DMS79 treated with DMSO at 0.1 percent for 48 hours (cell line): ENCODE measurements around the gene CCNB1IP1.
"Not testable (repeated sequence)": the region's sequence is repeated elsewhere in the genome, so short reads cannot be mapped to it uniquely, and the experiment has no call there.

Experiments
- DNase-seq: peaks from one replicate; lab custom pipeline; 2025; lab: John Stamatoyannopoulos, UW

CCNB1IP1 gene, protein sequence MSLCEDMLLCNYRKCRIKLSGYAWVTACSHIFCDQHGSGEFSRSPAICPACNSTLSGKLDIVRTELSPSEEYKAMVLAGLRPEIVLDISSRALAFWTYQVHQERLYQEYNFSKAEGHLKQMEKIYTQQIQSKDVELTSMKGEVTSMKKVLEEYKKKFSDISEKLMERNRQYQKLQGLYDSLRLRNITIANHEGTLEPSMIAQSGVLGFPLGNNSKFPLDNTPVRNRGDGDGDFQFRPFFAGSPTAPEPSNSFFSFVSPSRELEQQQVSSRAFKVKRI

DNA sequence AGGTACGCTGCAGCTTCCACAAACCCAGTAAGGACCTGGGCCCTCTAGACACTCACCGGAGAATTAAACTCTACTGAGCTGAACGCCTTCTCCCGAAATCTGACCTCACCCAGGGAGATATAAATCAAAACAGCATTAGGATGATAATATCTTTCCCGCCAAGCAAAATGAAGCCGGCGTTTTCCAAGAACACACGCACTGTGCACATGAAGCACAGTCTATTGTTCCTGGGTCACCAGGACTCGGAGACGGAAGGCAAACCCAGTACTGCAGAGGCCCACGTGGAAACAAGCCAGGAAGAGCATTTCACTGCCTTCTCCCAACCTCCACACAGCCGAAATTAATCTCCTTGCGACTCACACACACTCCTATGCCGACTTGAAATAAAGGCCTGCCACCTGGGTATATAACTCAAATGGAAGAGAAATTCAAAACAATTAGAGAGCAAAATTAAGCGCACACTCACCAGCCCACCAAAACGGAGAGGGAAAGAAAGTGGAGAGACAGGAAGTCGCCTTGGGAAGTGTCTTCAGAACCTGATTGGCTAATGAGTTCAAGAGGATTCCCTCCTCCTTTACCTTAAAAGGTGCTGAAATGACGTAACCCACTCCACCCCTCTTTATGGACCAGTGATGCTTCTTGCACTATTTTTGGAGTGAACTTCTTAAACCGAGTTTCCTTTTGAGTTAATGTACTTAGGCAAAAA lies at the start of gene CCNB1IP1:
Gene CCNB1IP1, minus strand, starts transcription at position 492 of the 706 bp plus-strand sequence. CDS start 16,756 bp downstream, outside the sequence.
- peak; percentile 99 for DNase-seq

DNA sequence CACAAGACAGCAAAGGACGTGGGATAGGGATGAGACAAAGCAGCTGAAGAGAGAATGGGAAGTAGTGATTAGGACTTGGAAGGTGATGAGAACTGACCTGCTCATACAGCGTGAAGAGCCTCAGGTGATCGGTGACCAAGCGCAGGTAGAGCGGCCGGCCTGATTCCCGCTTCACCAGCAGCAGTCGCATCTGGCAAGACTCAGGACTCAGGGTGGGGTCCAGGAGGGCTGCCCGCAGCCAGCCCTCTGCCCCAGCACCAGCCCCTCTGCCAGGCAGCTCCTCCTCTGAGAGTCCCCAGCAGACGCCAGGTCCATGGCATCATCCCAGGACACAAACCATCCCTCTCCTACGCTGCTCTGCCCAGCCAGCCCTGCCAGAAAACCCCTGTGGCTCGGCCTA lies 49.4 kb upstream of the CCNB1IP1 start:
- DNase-seq = no peak

DNA sequence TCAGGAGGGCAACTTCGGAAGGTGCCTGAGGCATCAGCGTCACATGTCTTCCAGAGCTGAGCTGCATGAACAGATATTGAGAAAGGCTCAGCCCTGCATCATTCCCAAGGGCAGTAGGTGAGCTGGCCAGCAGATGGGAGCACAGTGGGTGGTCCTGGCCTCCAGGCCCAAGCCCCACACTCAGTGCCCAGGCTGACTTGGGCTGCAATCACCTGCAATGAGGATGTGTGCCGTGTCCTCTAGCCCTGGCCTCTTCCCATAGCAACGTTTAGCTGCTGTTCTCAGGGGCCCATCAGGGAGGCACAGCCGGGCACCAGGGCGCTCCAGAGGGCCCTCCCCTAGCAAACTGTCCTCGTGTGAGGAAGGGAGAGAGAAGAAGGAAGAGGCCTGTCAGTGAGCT lies 48.3 kb upstream of the CCNB1IP1 start:
- no peak for DNase-seq

DNA sequence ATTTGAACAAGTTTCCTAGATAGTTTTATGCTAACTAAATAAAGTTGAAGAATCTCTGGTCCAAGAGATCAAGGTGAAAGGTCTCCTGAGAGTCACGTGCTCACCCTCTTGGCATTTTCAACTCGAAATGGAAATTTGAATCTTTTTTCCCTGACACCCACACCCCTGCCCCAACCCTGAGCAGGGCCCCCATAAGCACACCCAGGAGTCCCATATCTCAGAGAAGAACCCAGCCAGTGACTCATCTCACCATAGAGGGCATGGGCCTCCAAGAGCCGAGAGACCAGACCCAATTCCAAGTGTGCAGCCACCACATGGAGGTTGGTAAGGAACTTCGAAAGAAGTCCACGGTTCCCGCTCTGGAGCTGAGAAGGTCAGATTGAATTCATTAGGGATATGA lies 47.6 kb upstream of the CCNB1IP1 start:
- no peak for DNase-seq

DNA sequence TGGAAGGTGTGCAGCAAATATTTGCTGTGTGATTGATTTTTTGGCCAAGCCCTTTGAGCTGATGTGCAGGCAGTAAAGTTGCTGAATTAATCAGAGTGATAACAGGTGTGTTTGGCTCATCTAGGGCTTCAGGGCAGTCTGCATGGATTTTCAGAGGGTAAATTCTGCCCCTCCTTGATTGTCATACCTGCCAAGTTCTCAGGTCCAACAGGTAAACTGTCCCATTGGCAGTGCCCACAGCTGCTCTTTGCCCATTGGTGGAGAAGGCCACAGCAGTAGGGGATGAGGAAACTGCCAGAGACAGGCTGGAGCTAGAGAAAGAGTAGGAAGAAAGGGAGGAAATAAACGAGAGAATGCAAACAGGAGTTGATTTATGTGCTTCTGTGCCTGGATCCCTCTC lies 46.7 kb upstream of the CCNB1IP1 start:
- no peak for DNase-seq

DNA sequence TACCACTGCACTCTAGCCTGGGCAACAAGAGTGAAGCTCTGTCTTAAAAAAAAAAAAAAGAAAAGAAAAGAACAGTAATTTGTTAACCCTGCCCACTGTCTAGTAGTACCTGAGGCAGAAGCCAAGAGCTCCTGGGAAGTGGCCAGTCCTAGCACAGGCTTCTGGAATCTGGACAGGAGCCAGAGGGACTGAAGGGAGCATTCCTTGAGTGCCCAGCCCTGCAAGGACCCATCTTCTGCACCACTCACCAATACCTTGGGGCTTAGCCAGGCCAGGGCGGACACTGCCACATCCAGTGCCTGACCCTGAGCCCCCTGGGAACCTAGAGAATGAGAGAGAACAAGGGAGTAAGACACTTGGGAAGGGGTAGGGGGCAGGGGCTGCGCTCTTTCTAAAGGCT lies 44.1 kb upstream of the CCNB1IP1 start:
- no peak for DNase-seq

DNA sequence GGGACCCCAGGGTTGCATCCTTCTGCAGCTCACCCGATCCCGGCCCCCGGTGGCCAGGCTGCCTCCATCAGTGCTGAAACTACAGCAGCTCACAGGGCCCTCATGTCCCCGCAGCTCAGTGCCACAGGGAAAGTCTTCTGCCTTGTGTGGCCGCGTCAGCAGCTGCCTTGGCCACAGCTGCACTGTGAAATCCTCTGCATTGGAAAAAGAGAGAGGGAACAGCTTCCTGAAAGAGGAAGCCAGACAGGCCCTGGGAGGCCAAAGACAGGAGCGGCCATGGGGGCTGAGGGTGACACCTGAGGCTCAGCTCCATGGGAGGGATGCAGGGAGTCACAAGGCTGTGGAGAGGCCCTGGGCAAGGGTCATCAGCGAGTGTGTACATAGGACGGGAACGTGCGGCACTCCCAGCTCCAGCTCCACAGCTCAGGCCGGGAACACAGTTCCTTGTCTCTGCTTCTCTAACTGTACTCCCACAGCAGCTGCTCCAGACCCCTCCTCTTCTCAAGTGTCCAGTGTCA lies 43.1 kb upstream of the CCNB1IP1 start:
- no peak for DNase-seq

DNA sequence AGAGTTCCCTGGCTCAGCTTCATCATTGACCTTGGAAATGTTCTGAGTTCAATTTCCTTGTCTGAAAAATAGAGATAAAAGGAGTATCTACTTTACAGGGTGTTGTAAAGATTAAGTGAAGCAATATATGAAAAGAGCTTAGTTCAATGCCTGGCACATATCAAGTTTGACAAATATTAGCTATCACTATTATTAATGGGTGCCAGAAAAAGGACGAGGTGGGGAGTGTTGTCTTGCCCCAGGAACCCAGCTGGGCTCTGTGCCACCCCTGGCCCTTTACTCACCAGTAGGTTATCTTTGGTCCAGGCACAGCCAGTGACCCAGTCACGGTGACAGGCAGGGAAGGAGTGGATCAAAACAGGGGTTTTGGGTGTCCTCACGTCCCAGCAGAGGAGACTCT lies 42.4 kb upstream of the CCNB1IP1 start:
- no peak for DNase-seq

DNA sequence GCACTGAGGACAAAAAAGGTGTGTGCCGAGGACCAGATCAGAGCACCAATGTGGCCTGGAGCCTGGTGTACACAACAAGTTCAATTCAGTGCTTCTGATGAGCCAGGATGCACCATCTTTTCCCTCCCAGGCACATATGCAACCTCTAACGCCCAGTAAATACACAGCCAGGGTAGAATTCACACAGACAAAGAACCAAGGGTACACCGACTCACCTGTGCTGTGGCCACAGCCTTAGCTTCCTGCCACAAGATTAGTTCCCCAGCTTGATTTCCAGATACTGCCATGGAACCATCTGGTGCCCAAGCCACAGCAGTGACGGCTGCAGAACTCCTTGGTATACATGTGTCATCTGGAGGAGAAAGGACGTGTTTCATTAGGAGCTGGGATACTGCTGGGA lies 39.7 kb upstream of the CCNB1IP1 start:
- DNase-seq = no peak

DNA sequence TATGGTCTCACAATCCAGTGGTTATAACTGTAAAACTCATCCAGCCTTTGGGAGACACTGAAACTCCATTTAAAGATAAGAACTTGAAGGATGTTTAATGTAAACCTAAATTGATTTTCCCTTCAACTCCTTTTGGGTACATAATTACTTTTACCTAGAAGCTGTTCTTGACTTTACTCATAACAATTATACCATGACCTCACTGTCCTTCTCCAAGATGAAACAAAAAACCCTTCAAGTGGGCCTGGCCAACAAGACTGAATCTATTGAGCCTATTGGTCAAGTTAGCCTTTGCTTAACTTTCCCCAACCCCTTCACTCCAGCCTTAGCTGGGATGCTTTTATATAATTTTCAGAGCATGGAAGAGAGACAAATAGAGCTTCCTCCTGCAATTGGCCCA lies 32.8 kb upstream of the CCNB1IP1 start:
- DNase-seq = no peak

DNA sequence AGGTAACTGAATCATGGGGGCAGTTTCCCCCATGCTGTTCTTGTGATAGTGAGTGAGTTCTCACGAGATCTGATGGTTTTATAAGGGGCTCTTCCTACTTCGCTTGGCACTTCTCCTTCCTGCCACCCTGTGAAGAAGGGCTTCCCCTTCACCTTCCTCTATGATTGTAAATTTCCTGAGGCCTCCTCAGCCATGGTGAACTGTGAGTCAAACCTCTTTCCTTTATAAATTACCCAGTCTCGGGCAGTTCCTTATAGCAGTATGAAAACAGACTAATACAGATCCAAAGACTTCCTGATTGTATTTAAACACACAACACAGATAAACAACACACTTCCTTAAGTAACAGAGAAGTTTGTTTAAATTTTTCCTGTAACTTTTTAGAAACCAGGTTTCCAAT lies 25.4 kb upstream of the CCNB1IP1 start:
- DNase-seq = not testable (repeated sequence)

DNA sequence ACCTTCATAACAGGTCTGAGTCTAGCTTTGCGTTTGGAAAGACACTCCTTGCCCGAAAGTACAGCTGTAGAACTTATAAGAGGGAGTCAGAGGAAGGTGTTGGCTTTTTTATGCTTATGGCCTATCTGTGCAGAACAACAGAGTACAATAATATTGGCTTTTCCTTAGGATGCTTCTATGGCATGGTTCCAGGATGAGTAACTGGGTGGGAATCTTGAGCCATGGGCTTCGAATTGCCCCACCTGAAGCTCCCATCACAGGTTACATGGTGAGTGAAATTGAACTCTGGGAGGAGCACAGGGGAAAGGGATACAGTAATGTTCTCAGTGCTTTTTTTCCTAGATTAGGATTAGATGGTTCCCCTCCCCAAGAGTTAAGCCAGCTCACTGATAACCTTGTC lies 23.3 kb upstream of the CCNB1IP1 start:
- DNase-seq = no peak

DNA sequence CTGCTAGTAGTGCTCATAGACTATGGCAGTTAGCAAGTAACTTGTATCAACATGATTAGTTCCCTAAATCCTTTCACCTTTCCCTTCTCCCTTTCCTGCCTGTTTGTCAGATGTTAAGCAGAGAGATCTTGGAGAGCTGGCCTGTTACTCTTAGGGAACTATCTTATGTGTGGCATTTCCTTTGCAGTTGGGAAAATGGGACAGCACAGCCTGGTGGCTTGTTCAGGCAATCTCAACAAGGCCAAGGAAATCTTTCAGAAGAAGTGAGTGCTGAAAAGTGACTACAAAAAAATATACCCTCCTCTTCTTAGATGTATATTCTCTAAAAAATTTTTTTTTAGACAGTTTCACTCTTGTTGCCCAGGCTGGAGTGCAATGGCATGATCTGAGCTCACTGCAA lies 17.8 kb upstream of the CCNB1IP1 start:
- DNase-seq = no peak

DNA sequence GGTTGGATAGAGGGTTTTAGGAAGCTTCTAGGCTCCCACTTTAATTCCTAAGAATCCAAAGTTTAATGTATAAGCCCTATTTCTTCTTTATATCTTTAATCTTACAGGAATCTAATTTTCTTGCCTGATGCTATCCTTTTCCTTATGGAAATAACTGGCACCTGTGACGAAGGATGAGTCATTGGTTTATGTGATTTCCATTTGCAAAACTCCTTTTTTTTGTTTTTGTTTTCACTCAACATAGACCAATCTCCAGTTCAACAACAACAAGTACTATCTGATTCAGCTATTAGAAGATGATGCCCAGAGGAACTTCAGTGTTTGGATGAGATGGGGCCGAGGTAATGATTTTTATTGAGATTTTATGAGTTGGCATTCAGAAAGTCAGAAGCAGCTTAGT lies 17.2 kb upstream of the CCNB1IP1 start:
- DNase-seq = no peak

DNA sequence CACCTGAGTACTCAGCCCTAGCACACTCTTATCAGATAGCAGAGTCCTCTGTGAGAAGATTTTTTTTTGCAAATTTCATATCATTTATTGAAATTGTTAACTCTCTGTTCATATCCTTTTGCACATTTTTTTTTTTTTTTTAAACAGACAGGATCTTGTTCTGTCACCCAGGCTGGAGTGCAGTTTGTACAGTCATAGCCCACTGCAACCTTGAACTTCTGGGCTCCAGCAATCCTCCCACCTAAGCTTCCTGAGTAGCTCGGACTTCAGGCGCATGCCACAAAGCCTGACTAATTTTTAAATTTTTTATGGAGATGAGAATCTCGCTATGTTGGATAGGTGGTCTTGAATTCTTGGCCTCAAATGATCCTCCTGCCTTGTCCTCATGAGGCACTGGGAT lies 14.7 kb upstream of the CCNB1IP1 start:
- no peak for DNase-seq

DNA sequence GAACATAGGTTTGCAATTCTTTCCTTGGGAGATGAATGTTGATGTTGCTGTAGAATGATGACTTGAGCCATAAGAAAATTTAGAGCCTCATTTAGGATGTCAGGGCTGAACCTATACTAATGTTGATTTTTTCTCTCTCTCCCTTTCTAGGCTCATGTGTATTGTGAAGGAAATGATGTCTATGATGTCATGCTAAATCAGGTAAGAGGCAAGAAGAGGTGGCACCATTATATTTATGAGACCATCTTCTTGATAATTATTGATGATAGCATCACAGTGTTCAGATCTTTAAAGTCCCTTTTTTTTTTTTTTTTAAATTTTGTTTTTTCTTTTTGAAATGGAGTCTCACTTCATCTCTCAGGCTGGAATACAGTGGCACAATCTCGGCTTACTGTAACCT lies 13.6 kb upstream of the CCNB1IP1 start:
- DNase-seq = no peak

DNA sequence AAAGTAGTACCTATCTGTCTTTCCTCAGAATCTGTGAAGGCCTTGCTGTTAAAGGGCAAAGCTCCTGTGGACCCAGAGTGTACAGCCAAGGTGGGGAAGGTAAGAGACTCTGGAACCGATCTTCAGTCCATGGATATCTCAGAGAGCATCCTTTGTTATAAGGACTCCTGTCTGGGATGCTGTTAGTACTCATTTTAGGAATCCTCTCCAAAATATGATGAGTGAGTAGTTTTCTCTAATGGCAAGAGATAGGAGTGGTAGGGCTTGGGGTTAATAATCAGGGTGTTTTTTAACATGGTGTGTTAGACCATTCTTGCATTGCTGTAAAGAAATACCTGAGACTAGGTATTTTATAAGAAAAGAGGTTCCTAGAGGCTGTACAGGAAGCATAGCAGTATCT lies 12.3 kb upstream of the CCNB1IP1 start:
- DNase-seq = no peak

DNA sequence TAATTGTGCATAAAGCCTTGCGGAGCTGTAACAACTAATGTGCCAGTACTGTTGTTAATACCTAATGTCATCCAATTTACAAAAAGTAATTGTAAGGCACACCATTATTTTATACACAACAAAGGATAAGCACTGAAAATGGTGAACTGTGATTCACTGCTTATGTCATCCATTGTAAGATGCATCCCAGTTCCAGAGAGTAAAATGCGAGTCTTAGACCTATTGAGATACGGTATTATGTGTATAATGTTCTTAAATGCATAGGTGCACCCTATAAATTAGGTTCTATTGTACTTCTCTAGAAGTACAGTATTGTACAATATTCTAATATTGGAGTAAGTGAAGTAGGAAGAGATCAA lies 10.8 kb upstream of the CCNB1IP1 start:
- peak; percentile 84 for DNase-seq

DNA sequence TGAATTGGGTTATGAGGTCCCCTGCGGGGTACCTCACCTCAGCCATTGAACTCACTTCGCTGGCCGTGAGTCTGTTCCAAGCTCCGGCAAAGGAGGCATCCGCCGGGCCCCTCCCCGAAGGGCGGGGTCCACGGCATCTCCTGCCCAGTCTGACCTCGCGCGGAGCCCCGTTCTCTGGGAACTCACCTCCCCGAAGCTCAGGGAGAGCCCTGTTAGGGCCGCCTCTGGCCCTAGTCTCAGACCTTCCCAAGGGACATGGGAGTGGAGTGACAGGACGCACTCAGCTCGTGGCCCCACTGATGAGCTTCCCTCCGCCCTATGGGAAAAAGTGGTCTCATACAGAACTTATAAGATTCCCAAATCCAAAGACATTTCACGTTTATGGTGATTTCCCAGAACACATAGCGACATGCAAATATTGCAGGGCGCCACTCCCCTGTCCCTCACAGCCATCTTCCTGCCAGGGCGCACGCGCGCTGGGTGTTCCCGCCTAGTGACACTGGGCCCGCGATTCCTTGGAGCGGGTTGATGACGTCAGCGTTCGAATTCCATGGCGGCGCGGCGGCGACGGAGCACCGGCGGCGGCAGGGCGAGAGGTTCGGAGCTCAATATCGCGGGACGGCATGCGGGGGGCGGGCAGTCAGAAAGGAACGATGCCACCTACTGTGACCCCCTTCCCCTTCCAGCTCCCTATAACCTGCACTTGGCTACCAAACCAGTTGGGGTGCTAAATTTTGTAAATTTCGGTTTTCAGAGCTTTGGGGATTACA lies 10.2 kb upstream of the CCNB1IP1 start, which contains the start of gene PARP2:
Gene PARP2, plus strand, starts transcription at position 544 of the 770 bp plus-strand sequence. Its CDS starts 7 bp downstream, at position 551.
- peak; percentile 100 for DNase-seq

DNA sequence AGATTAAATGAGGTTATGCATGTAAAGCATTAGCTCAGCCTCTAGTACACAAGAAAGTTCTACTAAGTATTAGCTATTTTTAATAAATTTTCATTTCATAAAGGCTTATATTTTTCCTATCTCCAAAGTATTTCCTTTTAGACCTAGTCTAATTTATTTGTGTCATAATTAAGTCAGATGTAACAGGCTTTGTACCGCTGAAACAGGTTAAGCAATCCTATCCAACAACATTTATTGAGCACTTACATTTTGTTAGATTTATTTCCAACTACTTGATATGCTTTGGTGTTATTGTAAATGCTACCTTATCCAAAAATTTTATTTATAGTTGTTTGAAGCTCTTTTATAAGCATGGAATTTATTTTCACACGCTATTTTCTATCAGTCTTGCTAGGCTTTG lies 8.6 kb upstream of the CCNB1IP1 start:
- DNase-seq = peak; percentile 42

DNA sequence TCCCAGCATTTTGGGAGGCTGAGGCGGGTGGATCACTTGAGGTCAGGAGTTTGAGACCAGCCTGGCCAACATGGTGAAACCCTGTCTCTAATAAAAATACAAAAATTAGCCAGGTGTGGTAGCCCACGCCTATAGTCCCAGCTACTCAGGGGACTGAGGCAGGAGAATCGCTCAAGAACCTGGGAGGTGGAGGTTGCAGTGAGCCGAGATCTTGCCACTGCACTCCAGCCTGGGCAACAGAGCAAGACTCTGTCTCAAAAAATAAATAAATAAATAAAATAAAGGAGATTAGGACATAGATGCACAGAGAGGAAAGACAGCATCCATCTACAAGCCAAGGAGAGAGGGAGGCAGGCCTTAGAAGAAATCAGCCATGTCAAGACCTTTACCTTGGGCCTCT lies 8.0 kb upstream of the CCNB1IP1 start:
- not testable (repeated sequence) for DNase-seq

DNA sequence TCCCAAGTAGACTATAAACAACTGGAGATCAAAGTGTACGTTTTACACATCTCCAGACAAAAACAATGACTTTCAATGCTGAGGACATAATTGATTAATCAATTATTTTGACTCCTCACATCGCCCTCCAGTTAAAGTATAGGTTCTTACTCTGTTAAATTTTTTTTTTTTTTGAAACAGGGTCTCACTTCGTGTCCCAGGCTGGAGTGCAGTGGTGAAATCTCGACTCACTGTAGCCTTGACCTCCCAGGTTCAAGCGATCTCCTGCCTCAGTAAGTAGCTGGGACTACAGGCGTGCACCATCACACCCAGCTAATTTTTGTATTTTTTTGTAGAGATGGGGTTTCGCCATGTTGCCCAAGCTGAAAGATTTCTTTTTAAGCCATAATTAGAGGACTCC lies 938 bp upstream of the CCNB1IP1 start:
- no peak for DNase-seq

DNA sequence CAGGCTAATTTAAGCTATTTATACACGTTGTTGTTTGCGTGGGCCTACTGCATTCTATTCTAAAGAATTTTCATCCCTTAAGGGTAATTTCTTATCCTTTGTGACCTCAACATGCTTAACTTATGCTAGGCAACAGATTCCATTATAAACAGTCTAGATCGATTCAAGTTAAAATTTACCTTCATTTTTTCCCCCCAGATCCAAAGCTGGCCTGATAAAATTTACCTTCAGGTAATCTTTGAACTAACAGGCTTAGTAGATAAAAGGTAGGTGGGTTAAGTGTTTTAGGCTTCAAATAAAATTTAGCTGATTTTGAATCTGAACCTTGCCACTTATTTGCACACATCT lies 389 bp upstream of the CCNB1IP1 start:
- no peak for DNase-seq
